Measurements from ENCODE around the gene CSNK1D. TPM values are rescaled to one million over a fixed set of nuclear protein-coding genes. Genes with fewer than 3 reads are reported as not detected.
A peak's percentile ranks its signal among the peaks of the same experiment; 100 is the strongest.

Gene CSNK1D
- total RNA-seq, 1 experiment from 2014 or later = 234 TPM

GRCh38 chr17:82250868-82251500 lies 22.5 kb downstream of the CSNK1D start:
- ChIA-PET POLR2A (interaction anchor here (0.6 kb wide), 1 partner anchor 320 kb away, joined by 5 read pairs; no protein-coding TSS in a partner anchor), CTCF (interaction anchor here (0.6 to 1.1 kb wide), 2 partner anchors 8 to 72 kb away, joined by 13 to 15 read pairs; no protein-coding TSS in a partner anchor)
- ATAC-seq (no peak), DNase-seq (ENCODE audit: low read depth, low spot score) (no peak)
- no peaks in the 10 kb centered on the region for H3K9me3 ChIP-seq (ENCODE audit: control insufficient read depth, insufficient read depth, low read depth, low read length)
- peaks cover 23% of the 10 kb centered on the region for H3K36me3 ChIP-seq (ENCODE audit: control insufficient read depth, insufficient read depth, low read length)
- in situ Hi-C loops (cut with HindIII; ENCODE audit: low pct_unique_long_range_greater_than_20kb, low sequenced_read_pairs) = no loop called here
- H3K4me1 ChIP-seq (ENCODE audit: control insufficient read depth, insufficient read depth, low read length) = peaks cover 23% of the 10 kb centered on the region
- TF ChIP-seq, protein P1, sequence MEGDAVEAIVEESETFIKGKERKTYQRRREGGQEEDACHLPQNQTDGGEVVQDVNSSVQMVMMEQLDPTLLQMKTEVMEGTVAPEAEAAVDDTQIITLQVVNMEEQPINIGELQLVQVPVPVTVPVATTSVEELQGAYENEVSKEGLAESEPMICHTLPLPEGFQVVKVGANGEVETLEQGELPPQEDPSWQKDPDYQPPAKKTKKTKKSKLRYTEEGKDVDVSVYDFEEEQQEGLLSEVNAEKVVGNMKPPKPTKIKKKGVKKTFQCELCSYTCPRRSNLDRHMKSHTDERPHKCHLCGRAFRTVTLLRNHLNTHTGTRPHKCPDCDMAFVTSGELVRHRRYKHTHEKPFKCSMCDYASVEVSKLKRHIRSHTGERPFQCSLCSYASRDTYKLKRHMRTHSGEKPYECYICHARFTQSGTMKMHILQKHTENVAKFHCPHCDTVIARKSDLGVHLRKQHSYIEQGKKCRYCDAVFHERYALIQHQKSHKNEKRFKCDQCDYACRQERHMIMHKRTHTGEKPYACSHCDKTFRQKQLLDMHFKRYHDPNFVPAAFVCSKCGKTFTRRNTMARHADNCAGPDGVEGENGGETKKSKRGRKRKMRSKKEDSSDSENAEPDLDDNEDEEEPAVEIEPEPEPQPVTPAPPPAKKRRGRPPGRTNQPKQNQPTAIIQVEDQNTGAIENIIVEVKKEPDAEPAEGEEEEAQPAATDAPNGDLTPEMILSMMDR (IDR thresholded peaks at IDR 0.05) = no peak
- TF ChIP-seq POLR2AphosphoS5 (IDR thresholded peaks at IDR 0.05; ENCODE audit: low read depth, low read length) (no peak), SIN3A (IDR thresholded peaks at IDR 0.05; ENCODE audit: borderline replicate concordance, insufficient read depth, low read depth, low read length) (no peak), TCF7L2 (IDR thresholded peaks at IDR 0.05; ENCODE audit: low read depth, low read length) (no peak)
- TF ChIP-seq, protein P2, sequence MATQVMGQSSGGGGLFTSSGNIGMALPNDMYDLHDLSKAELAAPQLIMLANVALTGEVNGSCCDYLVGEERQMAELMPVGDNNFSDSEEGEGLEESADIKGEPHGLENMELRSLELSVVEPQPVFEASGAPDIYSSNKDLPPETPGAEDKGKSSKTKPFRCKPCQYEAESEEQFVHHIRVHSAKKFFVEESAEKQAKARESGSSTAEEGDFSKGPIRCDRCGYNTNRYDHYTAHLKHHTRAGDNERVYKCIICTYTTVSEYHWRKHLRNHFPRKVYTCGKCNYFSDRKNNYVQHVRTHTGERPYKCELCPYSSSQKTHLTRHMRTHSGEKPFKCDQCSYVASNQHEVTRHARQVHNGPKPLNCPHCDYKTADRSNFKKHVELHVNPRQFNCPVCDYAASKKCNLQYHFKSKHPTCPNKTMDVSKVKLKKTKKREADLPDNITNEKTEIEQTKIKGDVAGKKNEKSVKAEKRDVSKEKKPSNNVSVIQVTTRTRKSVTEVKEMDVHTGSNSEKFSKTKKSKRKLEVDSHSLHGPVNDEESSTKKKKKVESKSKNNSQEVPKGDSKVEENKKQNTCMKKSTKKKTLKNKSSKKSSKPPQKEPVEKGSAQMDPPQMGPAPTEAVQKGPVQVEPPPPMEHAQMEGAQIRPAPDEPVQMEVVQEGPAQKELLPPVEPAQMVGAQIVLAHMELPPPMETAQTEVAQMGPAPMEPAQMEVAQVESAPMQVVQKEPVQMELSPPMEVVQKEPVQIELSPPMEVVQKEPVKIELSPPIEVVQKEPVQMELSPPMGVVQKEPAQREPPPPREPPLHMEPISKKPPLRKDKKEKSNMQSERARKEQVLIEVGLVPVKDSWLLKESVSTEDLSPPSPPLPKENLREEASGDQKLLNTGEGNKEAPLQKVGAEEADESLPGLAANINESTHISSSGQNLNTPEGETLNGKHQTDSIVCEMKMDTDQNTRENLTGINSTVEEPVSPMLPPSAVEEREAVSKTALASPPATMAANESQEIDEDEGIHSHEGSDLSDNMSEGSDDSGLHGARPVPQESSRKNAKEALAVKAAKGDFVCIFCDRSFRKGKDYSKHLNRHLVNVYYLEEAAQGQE (IDR thresholded peaks at IDR 0.05; ENCODE audit: insufficient read depth in 1 of 2, low read depth in 2 of 2, low read length in 1 of 2) = no peak
- H3K4me3 ChIP-seq (ENCODE audit: low read depth in 2 of 2, low read length in 2 of 2) = no peak overlapping the region
- no peaks in the 10 kb centered on the region for H3K27me3 ChIP-seq (ENCODE audit: control insufficient read depth, insufficient read depth, low read length)
- intact Hi-C loops (cut with micrococcal nuclease; ENCODE audit: unreplicated experiment) = no loop called here
- TSS peak; percentile 22 for BruUV-seq (replicated peaks)
- H3K27ac ChIP-seq (ENCODE audit: low read length) = no peak overlapping the region; the same call in 1 of the 2 replicates

DNA sequence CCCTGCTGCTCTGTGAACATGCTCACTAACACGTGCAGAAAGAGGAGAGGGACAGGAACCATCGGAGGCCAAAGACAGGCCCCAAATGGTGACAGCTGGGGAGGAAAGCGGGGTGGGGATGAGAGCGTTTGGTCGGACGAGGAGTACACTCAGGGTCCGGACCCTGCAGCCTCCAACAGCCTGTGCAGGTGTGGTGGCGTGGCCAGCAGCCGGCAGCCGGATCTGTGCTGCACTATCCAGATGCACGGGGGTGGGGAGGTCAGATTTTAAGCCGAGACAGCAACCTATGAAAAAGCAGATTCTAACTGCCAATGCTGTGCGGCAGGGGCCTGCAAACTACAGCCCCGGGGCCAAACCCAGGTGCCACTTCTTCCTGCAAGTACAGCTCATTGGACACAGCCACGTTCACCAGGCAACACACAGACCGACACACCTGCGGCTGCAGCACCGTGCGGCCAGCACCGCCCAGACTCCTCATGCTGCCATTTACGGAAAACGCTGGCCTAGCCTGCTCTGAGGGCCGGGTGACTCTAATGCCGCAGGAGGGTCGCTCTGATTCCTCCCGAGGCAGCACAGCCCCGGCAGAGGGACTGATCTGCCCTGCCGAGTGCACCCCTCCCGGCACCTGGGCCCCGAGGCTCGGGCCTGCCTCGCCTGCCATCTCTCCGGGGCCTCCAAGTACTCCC lies 23.5 kb downstream of the CSNK1D start:
- no peak overlapping the region for H3K4me3 ChIP-seq (ENCODE audit: low read depth in 2 of 2, low read length in 2 of 2)
- no peak for DNase-seq (ENCODE audit: low read depth, low spot score)
- no TSS peak for BruUV-seq (replicated peaks)
- no peak overlapping the region; the same call in 1 of the 2 replicates for H3K27ac ChIP-seq (ENCODE audit: low read length)
- H3K9me3 ChIP-seq (ENCODE audit: control insufficient read depth, insufficient read depth, low read depth, low read length) = no peaks in the 10 kb centered on the region
- ChIA-PET POLR2A (no interaction called here), CTCF (interaction anchor here (1.1 kb wide), 1 partner anchor 73 kb away, joined by 15 read pairs; no protein-coding TSS in a partner anchor)
- in situ Hi-C loops (cut with HindIII; ENCODE audit: low pct_unique_long_range_greater_than_20kb, low sequenced_read_pairs) = no loop called here
- H3K4me1 ChIP-seq (ENCODE audit: control insufficient read depth, insufficient read depth, low read length) = peaks cover 27% of the 10 kb centered on the region
- H3K36me3 ChIP-seq (ENCODE audit: control insufficient read depth, insufficient read depth, low read length) = peaks cover 19% of the 10 kb centered on the region
- intact Hi-C loops (cut with micrococcal nuclease; ENCODE audit: unreplicated experiment) = no loop called here
- no peak for ATAC-seq
- no peak for TF ChIP-seq SIN3A (IDR thresholded peaks at IDR 0.05; ENCODE audit: borderline replicate concordance, insufficient read depth, low read depth, low read length)
- no peak; the same call in 1 of the 2 replicates for TF ChIP-seq POLR2AphosphoS5 (IDR thresholded peaks at IDR 0.05; ENCODE audit: low read depth, low read length)
- TF ChIP-seq, protein P1 (IDR thresholded peaks at IDR 0.05) = no peak
- TF ChIP-seq, protein P2 (IDR thresholded peaks at IDR 0.05; ENCODE audit: insufficient read depth in 1 of 2, low read depth in 2 of 2, low read length in 1 of 2) = no peak
- no peak for TF ChIP-seq TCF7L2 (IDR thresholded peaks at IDR 0.05; ENCODE audit: low read depth, low read length)
- no peaks in the 10 kb centered on the region for H3K27me3 ChIP-seq (ENCODE audit: control insufficient read depth, insufficient read depth, low read length)

Measured in Panc1 (cell line).